A673 (cell line): ENCODE measurements around the gene MAP1LC3B2. TPM values are rescaled to one million over a fixed set of nuclear protein-coding genes. Genes with fewer than 3 reads are reported as not detected.

ENCODE experiments used
- BruUV-seq: library from RNA; stranded (reverse); fragments of 400-500 nt; replicated peaks from 2 replicates; lab custom pipeline; 2021; lab: Mats Ljungman, UMichigan
- CTCF ChIA-PET: fragments of 300-600 bp; sonication (Branson Sonifier 250); formaldehyde crosslinking; loops from one replicate; lab custom pipeline; 2022; ENCODE audit warnings: antibody characterized with exemption; lab: Charles Lee
- POLR2A ChIA-PET: fragments of 300-600 bp; sonication (Branson Sonifier 250); formaldehyde crosslinking; loops from one replicate; lab custom pipeline; 2022; ENCODE audit warnings: antibody characterized with exemption; ENCODE audit not compliant: low non-redundant PET; lab: Charles Lee
- DNase-seq: peaks from one replicate; pipeline ENCODE4 v3.0.0-alpha.2; 2015; ENCODE audit warnings: low spot score
- H3K27ac ChIP-seq: fragments of 200-600 bp; sonication (generic); 2 replicates; pipeline ENCODE4 v1.5.1; 2016; ENCODE audit warnings: mixed run types, low read depth, mild to moderate bottlenecking, mixed read lengths, antibody characterized with exemption, low read length; ENCODE audit not compliant: poor library complexity, severe bottlenecking
- H3K27me3 ChIP-seq: fragments of 200-600 bp; sonication (generic); replicated peaks from 2 replicates; pipeline ENCODE4 v1.6.1; 2017; ENCODE audit warnings: mixed run types, low read depth, mild to moderate bottlenecking, mixed read lengths, antibody characterized with exemption, low read length; ENCODE audit not compliant: insufficient read depth, poor library complexity
- H3K36me3 ChIP-seq: fragments of 200-600 bp; sonication (generic); 2 replicates; pipeline ENCODE4 v1.6.1; 2016; ENCODE audit warnings: mixed run types, mild to moderate bottlenecking, mixed read lengths, antibody characterized with exemption, low read length; ENCODE audit not compliant: insufficient read depth, poor library complexity, severe bottlenecking
- H3K4me1 ChIP-seq: fragments of 200-600 bp; sonication (generic); 2 replicates; pipeline ENCODE4 v1.6.1; 2017; ENCODE audit warnings: mixed run types, mild to moderate bottlenecking, mixed read lengths, antibody characterized with exemption, low read length; ENCODE audit not compliant: insufficient read depth, poor library complexity, severe bottlenecking
- H3K4me3 ChIP-seq: fragments of 200-600 bp; sonication (generic); 2 replicates; pipeline ENCODE4 v1.5.1; 2016; ENCODE audit warnings: low read depth, mixed run types, mild to moderate bottlenecking, mixed read lengths, low read length; ENCODE audit not compliant: poor library complexity, severe bottlenecking
- H3K9me3 ChIP-seq: fragments of 200-600 bp; sonication (generic); 2 replicates; pipeline ENCODE4 v1.6.1; 2016; ENCODE audit warnings: mixed run types, low read depth, mild to moderate bottlenecking, mixed read lengths, antibody characterized with exemption, low read length; ENCODE audit not compliant: poor library complexity, severe bottlenecking
- EZH2 ChIP-seq: fragments of 200-600 bp; sonication (generic); IDR thresholded peaks from 2 replicates; pipeline ENCODE4 v1.6.1; 2017; ENCODE audit warnings: borderline replicate concordance, low read depth, mild to moderate bottlenecking, mixed read lengths, antibody characterized with exemption, low read length; ENCODE audit not compliant: poor library complexity, severe bottlenecking
- intact Hi-C: fragments of 100-400 bp; cut with micrococcal nuclease; formaldehyde crosslinking; loops from one replicate; pipeline ENCODE4 v1.10.0; 2022; ENCODE audit not compliant: unreplicated experiment
- total RNA-seq: library from RNA; stranded (reverse); gene quantifications from 2 replicates; pipeline ENCODE4 v1.2.3, GENCODE V29; 2021
- TF ChIP-seq, protein P1 (sequence below): fragments of 300-800, 200-600 bp; sonication (generic); conservative IDR thresholded peaks from 2 replicates; pipeline ENCODE4 v1.5.1; 2017; ENCODE audit warnings: low read depth, mild to moderate bottlenecking, antibody characterized with exemption, low read length, moderate library complexity, mixed read lengths

Gene MAP1LC3B2
- total RNA-seq, 1 experiment from 2014 or later: 1.7 TPM

- no peaks in the 10 kb centered on the region for H3K9me3 ChIP-seq
- ChIA-PET CTCF (interaction anchor here (1.0 kb wide), 1 partner anchor 463 kb away, joined by 5 read pairs; no protein-coding TSS in a partner anchor), POLR2A (no interaction called here)
- no peak overlapping the region for H3K27ac ChIP-seq
- TF ChIP-seq, protein P1, sequence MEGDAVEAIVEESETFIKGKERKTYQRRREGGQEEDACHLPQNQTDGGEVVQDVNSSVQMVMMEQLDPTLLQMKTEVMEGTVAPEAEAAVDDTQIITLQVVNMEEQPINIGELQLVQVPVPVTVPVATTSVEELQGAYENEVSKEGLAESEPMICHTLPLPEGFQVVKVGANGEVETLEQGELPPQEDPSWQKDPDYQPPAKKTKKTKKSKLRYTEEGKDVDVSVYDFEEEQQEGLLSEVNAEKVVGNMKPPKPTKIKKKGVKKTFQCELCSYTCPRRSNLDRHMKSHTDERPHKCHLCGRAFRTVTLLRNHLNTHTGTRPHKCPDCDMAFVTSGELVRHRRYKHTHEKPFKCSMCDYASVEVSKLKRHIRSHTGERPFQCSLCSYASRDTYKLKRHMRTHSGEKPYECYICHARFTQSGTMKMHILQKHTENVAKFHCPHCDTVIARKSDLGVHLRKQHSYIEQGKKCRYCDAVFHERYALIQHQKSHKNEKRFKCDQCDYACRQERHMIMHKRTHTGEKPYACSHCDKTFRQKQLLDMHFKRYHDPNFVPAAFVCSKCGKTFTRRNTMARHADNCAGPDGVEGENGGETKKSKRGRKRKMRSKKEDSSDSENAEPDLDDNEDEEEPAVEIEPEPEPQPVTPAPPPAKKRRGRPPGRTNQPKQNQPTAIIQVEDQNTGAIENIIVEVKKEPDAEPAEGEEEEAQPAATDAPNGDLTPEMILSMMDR: no peak
- no peak for TF ChIP-seq EZH2
- no peak overlapping the region for H3K4me3 ChIP-seq
- DNase-seq: peak; percentile 94
- no TSS peak for BruUV-seq
- no peaks in the 10 kb centered on the region for H3K36me3 ChIP-seq
- H3K27me3 ChIP-seq: no peaks in the 10 kb centered on the region
- H3K4me1 ChIP-seq: peaks cover 45% of the 10 kb centered on the region
- intact Hi-C loops: loop anchor here (5.0 kb wide), 3 partner anchors 327 to 607 kb away; partner anchors contain the start of gene MED13L
These were observed 45.2 kb downstream of the MAP1LC3B2 start for GRCh38 chr12:116604178-116604895.

DNA sequence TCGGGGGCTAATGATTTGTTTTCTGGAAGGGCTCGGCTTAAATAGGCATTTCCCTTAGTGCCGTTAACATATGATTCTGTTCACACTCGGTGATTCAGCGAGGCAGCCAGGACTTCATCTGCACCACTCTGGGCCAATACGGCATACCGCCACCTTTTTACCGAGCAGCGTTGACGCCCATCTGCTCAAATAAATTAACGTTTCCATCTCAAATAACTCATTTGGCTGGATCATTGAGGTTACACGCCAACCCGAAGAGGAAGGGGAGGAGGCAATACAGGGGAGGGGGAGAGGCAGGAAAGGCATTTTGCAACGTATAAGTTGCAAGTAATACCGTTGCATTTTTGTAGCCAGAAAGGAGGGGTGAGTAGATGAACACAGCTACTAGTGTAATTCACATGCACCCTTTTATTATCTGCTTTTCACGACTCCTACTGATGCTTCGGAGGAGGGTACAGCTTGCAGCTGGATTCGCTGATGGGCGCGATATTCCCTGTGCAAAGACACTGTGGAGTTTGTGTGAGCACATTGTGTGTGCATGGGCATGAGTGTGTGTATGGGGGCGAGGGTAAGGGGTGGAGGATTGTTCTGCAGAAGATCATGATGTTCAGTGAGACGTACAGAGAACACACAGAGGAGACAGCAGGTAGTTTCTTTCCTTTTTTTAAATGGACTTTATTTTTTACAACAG lies 45.9 kb downstream of the MAP1LC3B2 start:
- no peaks in the 10 kb centered on the region for H3K36me3 ChIP-seq
- TF ChIP-seq, protein P1: no peak
- no peak for TF ChIP-seq EZH2
- no peak overlapping the region for H3K4me3 ChIP-seq
- no peaks in the 10 kb centered on the region for H3K27me3 ChIP-seq
- no peak overlapping the region for H3K27ac ChIP-seq
- H3K9me3 ChIP-seq: no peaks in the 10 kb centered on the region
- peaks cover 44% of the 10 kb centered on the region for H3K4me1 ChIP-seq
- BruUV-seq: no TSS peak
- DNase-seq: no peak
- intact Hi-C loops: loop anchor here (5.0 kb wide), 3 partner anchors 328 to 608 kb away; partner anchors contain the start of gene MED13L
- CTCF ChIA-PET: interaction anchor here (1.0 kb wide), 1 partner anchor 464 kb away, joined by 5 read pairs; no protein-coding TSS in a partner anchor
- POLR2A ChIA-PET: no interaction called here

- no TSS peak for BruUV-seq
- Histone ChIP-seq H3K27me3 (no peaks in the 10 kb centered on the region), H3K36me3 (no peaks in the 10 kb centered on the region), H3K4me1 (peaks cover 43% of the 10 kb centered on the region), H3K27ac (no peak overlapping the region), H3K4me3 (no peak overlapping the region), H3K9me3 (no peaks in the 10 kb centered on the region)
- TF ChIP-seq, protein P1: no peak
- no peak for TF ChIP-seq EZH2
- intact Hi-C loops: no loop called here
- ChIA-PET POLR2A (no interaction called here), CTCF (no interaction called here)
- DNase-seq: no peak
These were observed 47.2 kb downstream of the MAP1LC3B2 start for GRCh38 chr12:116606397-116606796.
